GM12891 (cell line): ENCODE measurements around the gene ZBTB12.

Source experiments
- PAX5 ChIP-seq: IDR thresholded peaks from 2 replicates; pipeline ENCODE4 v1.6.1; 2011; ENCODE audit warnings: low read length, moderate library complexity, mild to moderate bottlenecking; ENCODE audit not compliant: insufficient read depth, severe bottlenecking
- POLR2A ChIP-seq: IDR thresholded peaks from 2 replicates; pipeline ENCODE4 v1.6.1; 2011; ENCODE audit warnings: low read depth, low read length, control low read depth
- POLR2AphosphoS5 ChIP-seq: IDR thresholded peaks from 2 replicates; pipeline ENCODE4 v1.6.1; 2011; ENCODE audit warnings: low read depth, low read length, control low read depth
- SPI1 ChIP-seq: IDR thresholded peaks from 2 replicates; pipeline ENCODE4 v1.6.1; 2011; ENCODE audit warnings: low read depth, low read length, control low read depth
- TAF1 ChIP-seq: IDR thresholded peaks from 2 replicates; pipeline ENCODE4 v1.6.1; 2011; ENCODE audit warnings: low read depth, low read length, control low read depth

DNA sequence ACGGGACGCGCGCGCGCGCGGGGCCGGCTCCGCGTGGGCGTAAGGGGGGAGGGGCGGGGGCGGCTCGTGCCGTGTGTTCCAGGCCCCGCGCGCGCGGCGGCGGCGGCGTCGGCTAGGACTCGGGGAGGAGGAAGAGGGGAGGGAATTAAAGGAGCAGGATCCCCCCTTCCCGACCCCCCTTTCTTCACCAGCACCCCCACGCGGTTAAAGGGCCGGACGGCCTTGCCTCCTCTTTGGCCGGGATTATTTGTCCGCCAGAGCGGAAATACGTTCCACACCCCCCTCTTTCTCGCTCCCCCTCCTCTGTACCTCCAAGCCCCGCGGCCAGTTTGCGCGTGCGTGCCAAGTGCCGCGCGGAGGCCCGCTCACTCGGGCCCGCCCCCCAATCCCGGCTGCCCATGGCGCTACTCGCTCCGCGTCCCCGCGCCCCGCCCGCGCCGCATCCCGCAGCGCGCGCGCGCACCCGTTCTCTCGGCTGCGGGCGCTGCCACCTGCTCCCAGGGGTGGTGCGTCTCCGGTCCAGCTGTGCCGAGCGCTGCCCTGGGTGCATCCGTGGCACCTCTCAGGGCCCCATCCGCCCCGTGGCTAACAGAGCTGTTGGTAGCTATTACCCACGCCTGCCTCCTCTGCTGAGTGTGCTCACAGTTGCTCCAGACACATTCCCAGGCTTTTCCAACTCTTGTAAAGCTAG lies at the start of gene ZBTB12:
- no peak for TF ChIP-seq POLR2A
- TF ChIP-seq SPI1 = no peak
- no peak for TF ChIP-seq PAX5
- TF ChIP-seq POLR2AphosphoS5 = no peak
- 0 out of 2 replicates have a peak, but pooled peaks have one; percentile 25 for TF ChIP-seq TAF1
